Sigmoid colon (tissue), 4 donors: Measurements from ENCODE around the gene LMF1.

Experiments used
- EP300 ChIP-seq, 4 donors: sonication (generic); formaldehyde crosslinking; IDR thresholded peaks; one replicate each; pipeline ENCODE4 v1.6.1; 2017; ENCODE audit warnings: antibody characterized with exemption in 4 of 4
- POLR2A ChIP-seq, 2 donors: fragments of 450-650 bp; IDR thresholded peaks; one replicate each; pipeline ENCODE4 v1.6.1; 2016; ENCODE audit warnings: antibody characterized with exemption in 2 of 2, mild to moderate bottlenecking in 2 of 2, moderate library complexity in 2 of 2
- TF ChIP-seq, protein P1 (sequence below), 4 experiments: fragments of 450-650 bp in 3 of 4; fragments of 200-600 bp in 1 of 4; IDR thresholded peaks; one replicate each; pipeline ENCODE4 v1.5.1; 2016 to 2019; ENCODE audit warnings: antibody characterized with exemption in 4 of 4, mild to moderate bottlenecking in 3 of 4, moderate library complexity in 2 of 4

- TF ChIP-seq POLR2A (IDR thresholded peaks at IDR 0.05): no peak
- TF ChIP-seq, protein P1, sequence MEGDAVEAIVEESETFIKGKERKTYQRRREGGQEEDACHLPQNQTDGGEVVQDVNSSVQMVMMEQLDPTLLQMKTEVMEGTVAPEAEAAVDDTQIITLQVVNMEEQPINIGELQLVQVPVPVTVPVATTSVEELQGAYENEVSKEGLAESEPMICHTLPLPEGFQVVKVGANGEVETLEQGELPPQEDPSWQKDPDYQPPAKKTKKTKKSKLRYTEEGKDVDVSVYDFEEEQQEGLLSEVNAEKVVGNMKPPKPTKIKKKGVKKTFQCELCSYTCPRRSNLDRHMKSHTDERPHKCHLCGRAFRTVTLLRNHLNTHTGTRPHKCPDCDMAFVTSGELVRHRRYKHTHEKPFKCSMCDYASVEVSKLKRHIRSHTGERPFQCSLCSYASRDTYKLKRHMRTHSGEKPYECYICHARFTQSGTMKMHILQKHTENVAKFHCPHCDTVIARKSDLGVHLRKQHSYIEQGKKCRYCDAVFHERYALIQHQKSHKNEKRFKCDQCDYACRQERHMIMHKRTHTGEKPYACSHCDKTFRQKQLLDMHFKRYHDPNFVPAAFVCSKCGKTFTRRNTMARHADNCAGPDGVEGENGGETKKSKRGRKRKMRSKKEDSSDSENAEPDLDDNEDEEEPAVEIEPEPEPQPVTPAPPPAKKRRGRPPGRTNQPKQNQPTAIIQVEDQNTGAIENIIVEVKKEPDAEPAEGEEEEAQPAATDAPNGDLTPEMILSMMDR (IDR thresholded peaks at IDR 0.05): no peak
- TF ChIP-seq EP300 (IDR thresholded peaks at IDR 0.05): no peak
These were observed 30.8 kb downstream of the LMF1 start for GRCh38 chr16:939941-940340.
